T-helper 2 cell (primary cell): Measurements from ENCODE around the gene UBE2L3.
"Not testable (repeated sequence)": the region's sequence is repeated elsewhere in the genome, so short reads cannot be mapped to it uniquely, and the experiment has no call there.

Experiments used
- DNase-seq, 5 experiments: peaks; one replicate each; pipeline versions ENCODE4 v3.0.0 to v3.0.0-alpha.2; 2012 to 2022
- total RNA-seq, 2 donors: gene quantifications; one replicate each; lab custom pipeline; 2026; lab: John Stamatoyannopoulos, UW

UBE2L3 gene
- 44.3 to 46.4 reads per million in 2 donors for total RNA-seq

DNA sequence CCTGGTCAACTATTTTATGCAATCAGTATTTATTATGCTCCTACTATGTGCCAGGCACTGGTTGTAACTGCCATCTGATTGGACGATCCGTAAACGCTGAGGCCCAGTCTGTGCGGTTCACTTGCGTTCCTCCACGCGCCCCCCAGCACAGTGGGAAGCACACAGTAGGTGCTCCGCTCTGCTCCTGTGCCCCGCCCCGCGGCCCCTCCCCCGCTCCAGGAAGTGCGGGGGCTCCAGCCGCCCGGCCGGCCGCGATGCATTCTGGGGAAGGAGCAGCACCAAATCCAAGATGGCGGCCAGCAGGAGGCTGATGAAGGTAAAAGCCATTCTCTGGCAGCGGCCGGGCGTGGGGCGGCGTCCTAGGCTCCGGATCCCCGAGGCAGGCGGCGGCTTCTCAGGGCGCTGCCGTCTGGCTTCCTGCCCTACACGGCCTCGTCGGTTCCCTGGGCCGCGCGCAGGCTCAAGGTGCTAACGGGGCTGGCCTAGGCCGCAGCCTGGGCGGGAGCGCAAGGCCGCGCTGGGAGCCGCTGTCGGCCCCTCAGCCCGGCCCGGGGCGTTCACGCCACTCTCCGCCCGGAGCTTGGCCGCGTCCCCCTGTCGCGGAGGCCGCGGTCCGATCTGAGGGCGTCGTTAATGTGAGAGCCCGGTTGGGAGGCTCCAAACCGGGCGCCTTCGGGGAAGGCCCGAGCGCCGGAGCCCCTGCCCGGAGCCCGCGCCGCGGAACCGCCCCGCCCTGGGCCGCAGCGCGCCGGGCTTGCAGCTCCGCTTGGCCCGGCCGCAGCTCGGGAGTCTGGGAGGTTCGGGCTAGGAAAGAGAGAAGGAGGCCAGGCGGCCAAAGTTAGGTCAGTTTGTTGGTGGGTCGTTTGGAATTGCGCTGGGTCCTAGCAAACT lies at the start of gene UBE2L3:
TSS of gene UBE2L3 (plus strand) at position 259 of the 891 bp plus-strand sequence. CDS start at position 290, 31 bp downstream.
- peak; percentile 70 to 90 (median 78) for DNase-seq

DNA sequence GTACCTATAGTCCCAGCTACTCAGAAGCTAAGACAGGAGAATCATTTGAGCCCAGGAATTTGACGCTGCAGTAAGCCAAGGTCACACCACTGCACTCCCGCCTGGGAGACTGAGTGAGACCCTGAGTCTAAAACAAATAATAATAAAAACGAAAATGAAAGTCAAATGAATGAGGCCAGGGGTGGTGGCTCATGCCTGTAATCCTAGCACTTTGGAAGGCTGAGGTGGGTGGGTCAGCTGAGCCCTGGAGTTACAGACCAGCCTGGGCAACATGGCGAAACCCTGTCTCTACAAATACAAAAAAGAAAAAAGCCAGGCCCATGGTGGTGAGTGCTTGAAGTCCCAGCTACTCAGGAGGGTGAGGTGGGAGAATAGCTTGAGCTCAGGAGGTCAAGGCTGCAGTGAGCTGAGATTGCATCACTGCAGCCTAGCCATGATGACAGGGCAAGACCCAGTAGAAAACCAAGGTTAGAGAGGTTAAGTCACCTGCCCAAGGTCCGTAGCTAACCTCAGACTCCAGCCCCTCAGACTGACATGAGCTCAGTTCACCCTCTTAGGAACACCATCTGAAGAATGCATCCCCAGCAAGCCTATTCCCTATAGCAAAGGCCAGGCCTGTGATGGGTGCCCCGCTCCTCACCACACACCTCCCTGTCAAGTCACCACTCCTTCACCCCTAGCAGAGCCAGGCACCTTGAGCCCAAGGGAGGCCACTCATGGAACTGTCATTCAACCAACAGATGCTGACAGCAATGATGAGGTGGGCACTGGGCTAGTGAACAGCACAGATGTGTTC lies 40.6 kb upstream of the UBE2L3 start:
- not testable (repeated sequence) for DNase-seq

DNA sequence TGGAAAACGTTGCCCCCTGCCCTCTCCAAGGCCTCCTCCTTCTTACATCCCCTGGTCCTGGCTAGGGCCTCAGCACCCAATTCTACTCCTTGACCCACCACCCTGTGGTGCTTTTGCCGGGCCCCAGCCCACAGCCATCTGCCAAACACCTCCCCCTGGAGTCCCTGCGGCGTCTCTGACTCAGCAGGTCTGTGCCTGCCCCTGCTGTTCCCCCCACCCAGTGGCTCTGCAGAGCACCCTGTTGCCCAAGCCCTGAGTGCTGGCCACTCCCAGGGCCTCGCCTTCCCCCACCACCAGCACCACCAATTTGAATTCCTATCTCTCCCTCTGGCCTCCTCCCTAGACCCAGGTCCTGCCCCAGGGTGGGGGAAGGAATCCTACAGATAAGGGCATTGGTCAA lies 36.0 kb upstream of the UBE2L3 start:
- not testable (repeated sequence) for DNase-seq

DNA sequence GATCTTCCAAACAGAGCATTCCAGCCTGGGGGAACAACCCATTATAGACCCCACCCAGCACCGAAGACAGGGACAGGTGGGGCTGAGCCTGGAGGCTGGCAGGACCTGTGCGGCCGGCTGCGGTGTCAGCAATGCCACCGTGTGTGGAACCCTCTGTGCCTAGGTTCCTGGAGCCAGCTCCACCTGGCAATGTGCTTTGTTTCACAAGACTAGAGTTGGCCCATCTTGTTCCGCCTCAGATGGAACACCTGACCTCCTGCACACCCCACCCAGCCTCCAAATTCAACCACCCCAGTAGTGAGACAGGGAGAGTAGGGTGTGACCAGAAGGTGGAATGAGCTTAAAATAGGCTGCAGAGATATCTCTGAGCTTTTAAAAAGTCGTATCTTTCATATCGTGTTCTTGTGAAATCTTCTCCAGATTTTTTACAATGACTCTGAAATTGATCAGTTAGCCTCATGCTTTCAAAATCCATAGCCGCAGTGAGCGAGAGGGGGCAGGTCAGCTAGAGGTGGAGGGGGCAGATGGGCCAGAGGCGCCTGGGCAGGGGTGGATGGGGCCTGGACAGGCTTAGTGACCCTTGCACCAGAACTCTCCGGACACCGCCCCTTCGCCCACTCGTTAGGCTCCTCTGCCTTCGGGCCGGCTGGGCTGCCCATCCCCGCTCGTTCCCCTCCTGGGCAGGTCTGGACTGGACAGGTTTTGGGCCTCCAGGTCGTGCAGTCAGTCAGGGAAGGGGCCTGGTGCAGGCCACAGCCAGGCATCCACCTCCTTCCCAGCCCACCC lies 34.5 kb upstream of the UBE2L3 start:
- DNase-seq, result not testable (repeated sequence)

DNA sequence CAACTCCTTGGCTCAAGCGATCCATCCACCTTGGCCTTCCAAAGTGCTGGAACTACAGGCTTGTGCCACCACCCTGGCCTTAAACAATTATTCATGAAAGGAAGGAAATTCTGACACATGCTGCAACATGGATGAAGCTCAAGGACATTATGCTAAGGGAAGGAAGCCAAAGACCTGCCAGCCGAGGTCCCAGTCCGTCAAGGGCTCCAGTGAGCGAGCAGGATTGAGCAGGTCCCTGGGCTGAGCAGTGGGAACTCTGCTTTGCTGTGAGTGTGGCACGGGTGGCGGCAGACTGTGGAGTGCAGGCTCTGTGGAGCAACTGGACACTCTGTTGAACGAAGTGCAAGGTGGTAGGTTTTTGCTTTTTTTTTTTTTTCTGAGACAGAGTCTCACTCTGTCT lies 27.7 kb upstream of the UBE2L3 start:
- DNase-seq, result not testable (repeated sequence)

DNA sequence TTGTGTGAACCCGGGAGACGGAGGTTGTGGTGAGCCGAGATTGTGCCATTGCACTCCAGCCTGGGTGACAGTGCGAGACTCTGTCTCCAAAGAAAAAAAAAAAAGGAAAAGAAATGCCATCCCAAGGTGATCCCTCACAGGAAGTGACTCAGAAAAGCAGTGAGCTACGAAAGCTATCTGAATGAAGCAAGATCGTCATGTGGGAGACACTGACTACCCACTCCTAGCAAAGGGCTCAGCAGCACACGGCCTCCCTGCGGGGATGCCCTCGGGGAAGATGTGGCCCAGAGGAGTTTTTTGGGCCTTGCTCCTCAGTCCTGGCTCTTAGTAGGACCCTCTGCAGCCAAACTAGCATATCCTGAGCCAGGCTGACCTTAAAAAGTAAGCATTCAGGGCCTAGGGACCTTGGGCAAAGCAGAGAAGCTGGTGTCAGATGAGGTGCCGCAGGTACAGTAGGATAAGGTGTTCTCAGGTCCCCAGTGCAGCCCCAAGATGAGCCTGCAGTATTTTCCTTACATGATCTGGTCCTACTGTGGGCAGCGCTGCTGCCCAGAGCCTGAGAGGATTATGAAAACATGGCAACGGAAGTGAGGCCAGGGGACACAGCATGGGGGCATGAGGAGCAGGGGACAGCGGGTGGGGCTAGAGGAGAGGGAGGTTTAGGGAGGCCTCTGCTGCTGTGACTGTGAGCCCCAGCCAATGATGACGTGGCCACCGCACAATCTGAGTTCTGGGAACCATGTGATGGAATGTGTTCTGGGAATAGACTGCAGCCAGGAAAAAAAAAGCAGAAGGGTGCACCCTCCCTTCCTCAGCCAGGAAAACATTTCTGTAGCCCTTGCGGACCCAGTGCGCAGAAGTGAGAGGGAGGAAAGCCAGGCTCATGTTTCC lies 22.8 kb upstream of the UBE2L3 start:
- DNase-seq, result not testable (repeated sequence)

DNA sequence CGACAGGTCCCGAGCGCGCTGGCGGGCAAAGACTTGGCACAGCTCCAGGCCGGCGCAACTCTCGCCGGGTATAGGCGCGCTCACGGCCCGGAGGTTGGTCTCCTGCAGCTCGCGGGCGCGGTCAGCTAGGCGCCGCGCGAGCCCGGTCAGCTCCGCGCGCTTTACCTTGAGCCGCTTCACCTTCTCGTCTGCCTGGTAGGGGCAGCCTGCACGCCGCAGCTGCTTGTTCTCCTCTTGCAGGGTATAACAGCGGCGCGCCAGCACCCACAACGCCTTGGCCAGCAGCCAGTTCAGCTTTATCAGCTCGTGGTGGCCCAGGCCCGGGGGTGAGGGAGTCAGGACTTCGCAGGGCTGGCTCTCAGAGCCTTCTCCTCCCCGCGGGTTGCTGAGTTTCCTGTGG lies 18.0 kb upstream of the UBE2L3 start:
- not testable (repeated sequence) for DNase-seq

DNA sequence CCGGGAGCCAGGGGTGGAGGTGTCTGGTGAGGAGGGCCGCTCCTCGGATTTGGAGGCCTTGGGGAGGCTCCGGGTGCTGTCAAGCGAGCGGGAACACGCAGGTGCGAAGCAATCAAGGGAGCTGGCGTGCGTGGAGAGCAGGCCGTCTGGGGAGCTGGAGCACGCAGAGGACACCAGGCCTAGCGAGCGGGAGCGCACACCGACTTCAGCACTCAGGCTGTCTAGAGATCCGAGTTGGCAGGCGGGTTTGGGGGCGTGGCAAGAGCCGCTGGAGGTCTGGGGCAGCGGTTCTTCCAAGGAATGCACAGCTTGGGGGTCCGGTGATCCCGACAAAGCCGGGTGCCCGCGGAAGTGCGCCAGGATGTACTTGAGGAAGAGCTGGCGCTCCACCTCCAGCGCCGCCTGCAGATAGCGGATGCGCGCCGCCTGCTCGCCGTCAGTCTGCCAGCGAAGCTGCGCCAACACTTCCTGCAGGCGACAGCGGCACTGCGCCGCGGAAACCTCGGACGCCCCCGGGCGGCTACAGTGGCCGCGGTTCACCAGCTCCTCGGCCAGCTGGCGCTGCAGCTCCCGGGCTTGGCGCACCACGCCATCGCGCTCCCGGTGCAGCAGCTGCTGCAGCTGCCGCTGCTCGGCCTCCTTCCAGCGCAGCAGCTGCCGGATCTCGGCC lies 17.4 kb upstream of the UBE2L3 start:
- not testable (repeated sequence) for DNase-seq

DNA sequence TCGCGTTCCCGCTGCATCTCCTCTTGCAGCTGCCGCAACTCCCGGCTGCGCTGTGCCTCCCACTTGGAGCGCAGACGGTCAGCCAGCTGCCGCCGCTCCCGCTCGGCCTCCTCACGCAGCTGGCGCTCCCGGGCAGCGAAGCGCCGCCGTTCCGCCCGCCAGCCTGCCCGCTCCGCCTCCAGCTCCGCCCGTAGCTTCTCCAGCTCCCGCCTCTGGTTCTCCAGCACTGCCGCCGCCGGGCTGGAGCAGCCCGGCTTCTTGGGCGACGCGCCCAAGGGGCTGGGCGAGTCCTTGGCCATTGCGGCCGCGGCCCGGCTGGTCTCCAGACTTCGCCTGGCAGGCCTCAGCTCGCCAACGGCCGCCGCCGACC lies 16.9 kb upstream of the UBE2L3 start:
- not testable (repeated sequence) for DNase-seq

DNA sequence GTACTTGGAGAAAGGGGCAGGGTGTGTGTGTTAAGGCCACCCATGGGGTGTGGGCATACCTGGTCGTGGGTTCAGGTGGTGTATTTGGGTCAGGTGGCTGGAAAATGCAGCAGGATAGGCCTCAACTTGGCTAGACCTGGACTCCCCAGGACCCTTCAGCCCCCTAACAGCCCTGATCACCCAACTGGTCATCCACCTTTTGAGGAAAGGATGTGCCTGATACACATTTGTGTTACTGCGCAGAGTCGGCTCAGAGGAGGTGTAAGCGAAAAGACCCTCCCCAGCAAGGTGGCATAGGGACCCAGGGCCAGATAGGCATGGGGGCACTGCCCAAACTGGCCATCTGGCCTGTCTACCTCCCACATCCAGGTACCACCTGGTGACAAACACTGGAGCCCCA lies 16.2 kb upstream of the UBE2L3 start, which contains the start of gene RIMBP3C:
TSS of gene RIMBP3C (minus strand) at position 101 of the 400 bp plus-strand sequence. CDS start 485 bp downstream, outside the sequence.
- not testable (repeated sequence) for DNase-seq

DNA sequence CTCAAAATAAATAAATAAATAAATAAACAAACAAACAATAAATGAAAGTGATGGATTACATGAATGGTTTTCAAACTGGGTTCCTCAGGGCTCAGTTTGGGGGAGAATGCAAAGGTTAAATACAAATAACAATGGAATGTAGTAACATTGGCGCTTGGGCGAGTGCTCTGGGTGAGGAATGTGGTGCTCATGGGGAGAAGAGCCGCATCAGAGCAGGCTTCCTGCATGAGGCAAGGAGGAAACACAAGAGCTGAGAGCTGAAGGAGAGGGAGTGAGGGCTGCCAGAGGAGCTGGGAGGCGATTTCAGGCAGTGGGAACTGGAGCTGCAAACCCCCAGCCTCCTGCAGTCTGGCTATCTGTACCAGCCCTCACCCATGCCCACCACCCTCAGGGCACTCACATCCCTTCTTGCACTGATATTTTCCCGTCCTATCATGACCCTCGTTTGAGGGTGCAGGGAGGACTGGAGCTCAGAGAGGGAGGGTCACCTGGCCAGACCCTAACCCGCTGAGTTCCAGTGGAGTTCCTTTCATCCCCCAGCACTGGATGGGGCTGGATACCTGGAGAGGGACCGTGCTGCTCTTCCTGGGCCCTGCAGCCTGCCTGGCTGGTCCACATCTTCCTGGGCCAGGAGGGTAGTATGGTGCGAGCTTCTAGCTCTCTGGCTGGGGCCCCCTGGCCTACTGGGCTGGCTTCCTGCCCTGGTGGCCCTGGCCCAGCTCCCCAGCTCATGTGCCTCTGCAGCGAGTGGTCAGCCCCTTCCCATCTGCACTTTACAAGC lies 8.0 kb upstream of the UBE2L3 start:
- not testable (repeated sequence) for DNase-seq

DNA sequence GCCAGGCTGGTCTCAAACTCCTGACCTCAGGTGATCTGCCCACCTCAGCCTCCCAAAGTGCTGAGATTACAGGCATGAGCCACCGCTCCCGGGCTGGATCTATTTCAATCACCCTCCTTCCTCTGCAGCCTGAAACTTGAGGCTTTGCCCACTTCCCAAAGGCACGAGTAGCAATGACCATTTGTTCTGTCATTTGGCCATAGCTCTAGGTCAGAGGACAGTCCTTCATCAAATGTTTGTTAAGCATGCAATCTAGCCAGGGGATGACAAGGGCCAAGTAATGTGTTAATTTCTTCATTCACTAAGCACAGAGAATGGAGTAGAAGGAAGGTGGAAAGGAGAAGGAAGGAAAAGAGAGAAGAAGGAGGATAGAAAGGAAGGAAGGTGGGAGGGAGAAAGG lies 6.9 kb upstream of the UBE2L3 start:
- DNase-seq, result not testable (repeated sequence)

DNA sequence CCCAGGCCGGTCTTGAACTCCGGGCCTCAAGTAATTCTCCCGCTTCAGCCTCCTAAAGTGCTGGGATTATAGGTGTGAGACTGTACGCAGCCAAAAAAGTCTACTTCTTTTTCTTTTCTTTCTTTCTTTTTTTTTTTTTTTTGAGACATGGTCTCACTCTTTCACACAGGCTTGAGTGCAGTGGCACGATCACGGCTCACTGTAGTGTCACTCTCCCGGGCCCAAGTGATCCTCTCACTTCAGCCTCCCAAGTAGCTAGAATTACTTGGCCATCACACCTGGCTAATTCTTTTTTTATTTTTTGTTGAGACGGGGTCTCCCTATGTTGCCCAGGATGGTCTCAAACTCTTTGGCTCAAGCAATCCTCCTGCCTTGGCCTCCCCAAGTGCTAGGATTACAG lies 3.6 kb upstream of the UBE2L3 start:
- DNase-seq, result no peak

DNA sequence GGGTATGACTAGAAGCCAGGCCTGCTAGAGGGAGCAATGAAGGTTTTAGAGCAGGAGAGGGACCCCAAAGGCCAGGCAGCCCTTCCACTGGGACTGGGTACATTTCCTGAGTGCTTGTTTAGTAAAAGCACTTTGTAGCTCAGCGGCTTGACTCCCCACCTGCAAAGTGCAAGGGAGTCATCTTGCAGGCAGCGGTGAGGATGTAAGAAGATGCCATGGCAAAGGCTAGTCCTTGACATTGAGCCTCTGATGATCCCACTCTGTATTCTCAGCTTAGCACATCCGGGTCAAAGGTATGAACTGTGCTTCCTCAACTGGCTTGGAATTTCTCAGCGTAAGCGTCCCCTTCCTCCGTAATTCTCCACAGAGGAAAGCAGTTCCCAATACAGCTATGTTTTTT lies 3.1 kb upstream of the UBE2L3 start:
- DNase-seq, result no peak

DNA sequence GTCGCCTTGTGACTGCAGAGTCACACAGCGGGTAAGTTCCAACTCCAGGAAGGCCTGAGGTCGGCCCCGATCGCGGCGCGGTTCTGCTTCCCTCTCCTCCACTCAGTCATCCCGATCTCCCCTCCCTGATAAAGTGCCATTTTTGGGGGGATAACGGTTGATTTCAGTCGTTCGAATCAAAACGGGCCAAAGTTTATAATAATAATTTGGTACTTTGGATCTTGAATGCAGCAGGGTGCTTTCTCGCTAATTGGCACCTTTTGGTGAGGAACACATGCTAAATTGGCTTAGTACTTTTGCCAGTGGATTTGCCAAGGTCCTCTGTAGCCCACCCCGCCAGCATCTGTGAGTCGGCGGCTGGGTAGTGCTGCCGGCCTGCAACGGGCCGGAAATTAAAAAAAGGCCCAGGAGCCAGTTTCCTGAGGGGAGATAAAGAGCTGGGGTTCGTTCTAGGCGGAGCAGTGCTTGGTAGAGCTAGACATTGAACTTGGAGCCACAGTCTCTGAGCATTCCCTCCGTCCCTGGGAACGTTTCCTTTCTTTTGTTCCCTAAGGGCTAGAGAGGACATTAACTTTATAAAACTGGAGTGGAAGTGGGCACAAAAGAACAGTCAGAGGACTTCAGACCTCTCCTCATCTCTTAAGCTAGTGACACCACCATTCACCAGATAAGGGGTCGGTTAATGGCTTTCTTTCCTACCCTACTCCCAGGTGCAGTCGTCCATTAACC lies 997 bp downstream of the UBE2L3 start:
- DNase-seq, result peak in 2 of 5 experiments; percentile 22 to 46

DNA sequence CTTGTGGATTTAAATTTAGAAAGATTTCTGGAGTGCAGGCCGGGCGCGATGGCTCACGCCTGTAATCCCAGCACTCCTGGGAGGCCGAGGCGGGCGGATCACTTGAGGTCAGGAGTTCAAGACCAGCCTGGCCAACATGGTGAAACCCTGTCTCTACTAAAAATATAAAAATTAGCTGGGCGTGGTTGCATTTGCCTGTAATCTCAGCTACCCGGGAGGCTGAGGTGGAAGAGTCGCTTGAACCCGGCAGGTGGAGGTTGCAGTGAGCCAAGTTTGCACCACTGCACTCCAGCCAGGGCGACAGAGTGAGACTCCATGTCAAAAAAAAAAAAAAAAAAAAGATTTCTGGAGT lies 1.5 kb downstream of the UBE2L3 start:
- not testable (repeated sequence) for DNase-seq

DNA sequence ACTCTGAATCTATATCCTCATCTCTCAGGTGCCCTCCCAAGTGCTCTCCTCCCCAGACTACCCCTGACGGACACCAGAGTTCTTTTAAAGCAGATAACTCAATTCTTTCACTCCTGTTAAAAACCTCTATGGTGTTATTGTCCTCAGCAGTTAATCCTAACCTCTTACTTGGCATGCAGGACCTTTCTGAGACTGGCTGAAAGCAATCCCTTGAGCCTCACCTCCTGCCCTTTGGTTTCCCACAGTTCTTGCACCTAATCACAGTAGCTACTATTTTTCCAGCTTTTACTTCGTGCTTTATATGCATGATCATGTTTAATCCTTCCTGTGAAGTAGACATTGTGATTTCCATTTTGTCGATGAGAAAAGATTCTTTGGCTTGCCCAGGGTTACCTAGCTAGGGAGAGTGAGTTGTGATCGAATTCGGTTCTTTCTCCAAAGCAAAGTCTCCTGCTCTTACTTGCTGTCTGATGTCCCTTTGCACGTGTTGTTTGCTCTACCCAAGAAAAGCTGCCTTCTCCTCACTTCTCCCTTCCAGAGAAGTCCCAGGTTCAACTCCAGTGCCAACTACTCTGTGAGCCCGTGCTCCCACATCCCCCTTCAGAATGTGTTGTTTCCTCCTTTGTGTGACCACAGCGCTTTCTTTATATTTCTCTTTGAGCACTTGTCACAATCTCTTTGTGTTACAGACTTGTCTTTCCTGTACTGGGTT lies 2.1 kb downstream of the UBE2L3 start:
- peak in 1 of 5 experiments; percentile 11 for DNase-seq

DNA sequence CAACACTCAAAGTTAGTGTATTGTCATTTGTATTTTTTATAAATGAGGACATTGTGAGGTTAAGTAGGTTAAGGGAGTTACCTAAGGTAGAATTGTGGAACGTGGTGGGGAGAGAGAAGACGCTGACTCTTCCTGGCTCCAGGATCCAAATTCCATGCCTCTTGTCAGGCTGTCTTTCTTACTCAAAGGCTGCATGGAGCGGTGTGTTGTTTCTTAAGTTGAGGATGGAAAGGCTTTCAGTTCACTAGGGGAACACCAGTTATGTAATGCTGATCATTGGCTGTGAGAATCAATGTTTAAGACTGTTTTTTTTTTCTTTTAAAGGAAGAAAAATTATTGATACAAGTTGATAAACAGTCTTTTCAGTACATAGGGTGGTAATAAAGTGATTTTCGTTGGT lies 2.9 kb downstream of the UBE2L3 start:
- no peak for DNase-seq

DNA sequence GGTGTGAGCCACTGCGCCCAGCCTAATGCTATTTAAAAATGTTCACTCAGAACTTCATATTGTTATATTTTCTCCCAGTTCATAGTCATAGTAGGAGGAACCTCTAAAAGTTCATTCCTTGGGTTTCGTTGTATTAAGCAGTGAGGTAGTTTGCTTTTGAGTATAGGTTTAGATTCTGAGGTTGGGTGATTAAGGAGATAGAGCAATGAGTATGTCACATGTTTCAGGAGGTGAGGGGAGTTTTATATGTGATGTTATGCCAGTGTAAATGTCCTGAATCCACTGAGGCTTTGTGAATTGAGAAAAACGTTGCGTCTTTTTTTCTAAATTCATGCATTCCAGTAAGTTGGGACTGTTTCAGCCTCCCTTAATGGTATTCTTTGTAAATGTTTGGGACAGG lies 4.2 kb downstream of the UBE2L3 start:
- peak in 1 of 5 experiments; percentile 55 for DNase-seq
